Activated CD4-positive, alpha-beta memory T cell treated with anti-CD3 and anti-CD28 coated beads for 36 hours (primary cell): ENCODE results near the gene IP6K3. TPM values are rescaled to one million over a fixed set of nuclear protein-coding genes. Genes with fewer than 3 reads are reported as not detected.

ENCODE experiments used
- CTCF ChIA-PET: fragments of 350-600 bp; sonication (Branson Sonifier 250); formaldehyde crosslinking; loops from one replicate; lab custom pipeline; 2021; ENCODE audit warnings: antibody characterized with exemption, inconsistent platforms; lab: Charles Lee
- POLR2A ChIA-PET: fragments of 350-600 bp; sonication (Branson Sonifier 250); formaldehyde crosslinking; loops from one replicate; lab custom pipeline; 2021; ENCODE audit warnings: antibody characterized with exemption; lab: Charles Lee
- DNase-seq: peaks from one replicate; pipeline ENCODE4 v3.0.0-alpha.2; 2020
- H3K27ac Mint-ChIP-seq: one replicate; pipeline ENCODE4 v1.8.0; 2021; ENCODE audit warnings: mixed read lengths
- H3K27me3 Mint-ChIP-seq: one replicate; pipeline ENCODE4 v1.8.0; 2021; ENCODE audit warnings: mixed read lengths
- H3K36me3 Mint-ChIP-seq: one replicate; pipeline ENCODE4 v1.8.0; 2021; ENCODE audit warnings: mixed read lengths
- H3K4me1 Mint-ChIP-seq: one replicate; pipeline ENCODE4 v1.8.0; 2021; ENCODE audit warnings: low read depth, mixed read lengths
- H3K4me3 Mint-ChIP-seq: one replicate; pipeline ENCODE4 v1.8.0; 2021; ENCODE audit warnings: mild to moderate bottlenecking, mixed read lengths
- H3K9me3 Mint-ChIP-seq: one replicate; pipeline ENCODE4 v1.8.0; 2021; ENCODE audit warnings: mixed read lengths
- intact Hi-C: fragments of 100-400 bp; cut with micrococcal nuclease; formaldehyde crosslinking; loops from one replicate; pipeline ENCODE4 v1.15.1; 2023
- total RNA-seq, 2 experiments: library from RNA; stranded (reverse); gene quantifications; one replicate each; pipeline ENCODE4 v1.2.3, GENCODE V29; 2021

Gene IP6K3
- total RNA-seq, 2 experiments from 2014 or later = not detected

GRCh38 chr6:33756211-33756954, 9.7 kb upstream of the IP6K3 start:
- no peak overlapping the region for H3K4me3 Mint-ChIP-seq
- no peak overlapping the region for H3K27ac Mint-ChIP-seq
- H3K27me3 Mint-ChIP-seq = no peaks in the 10 kb centered on the region
- H3K9me3 Mint-ChIP-seq = no peaks in the 10 kb centered on the region
- H3K36me3 Mint-ChIP-seq = no peaks in the 10 kb centered on the region
- CTCF ChIA-PET = no interaction called here
- DNase-seq = no peak
- POLR2A ChIA-PET = no interaction called here
- intact Hi-C loops = no loop called here
- no peaks in the 10 kb centered on the region for H3K4me1 Mint-ChIP-seq

- no peaks in the 10 kb centered on the region for H3K4me1 Mint-ChIP-seq
- DNase-seq = no peak
- intact Hi-C loops = no loop called here
- no peaks in the 10 kb centered on the region for H3K27me3 Mint-ChIP-seq
- POLR2A ChIA-PET = no interaction called here
- H3K4me3 Mint-ChIP-seq = no peak overlapping the region
- no peaks in the 10 kb centered on the region for H3K36me3 Mint-ChIP-seq
- CTCF ChIA-PET = no interaction called here
- no peak overlapping the region for H3K27ac Mint-ChIP-seq
- no peaks in the 10 kb centered on the region for H3K9me3 Mint-ChIP-seq
Observed at GRCh38 chr6:33755070-33755869, 8.6 kb upstream of the IP6K3 start.

GRCh38 chr6:33754222-33754621, 7.5 kb upstream of the IP6K3 start:
- no peaks in the 10 kb centered on the region for H3K27me3 Mint-ChIP-seq
- H3K36me3 Mint-ChIP-seq = no peaks in the 10 kb centered on the region
- POLR2A ChIA-PET = no interaction called here
- no peaks in the 10 kb centered on the region for H3K4me1 Mint-ChIP-seq
- H3K9me3 Mint-ChIP-seq = no peaks in the 10 kb centered on the region
- CTCF ChIA-PET = interaction anchor here (1.2 kb wide), 1 partner anchor 15 kb away, joined by 3 read pairs; no protein-coding TSS in a partner anchor
- DNase-seq = no peak
- no peak overlapping the region for H3K4me3 Mint-ChIP-seq
- H3K27ac Mint-ChIP-seq = no peak overlapping the region
- intact Hi-C loops = no loop called here

- Mint-ChIP-seq H3K4me3 (no peak overlapping the region), H3K4me1 (no peaks in the 10 kb centered on the region), H3K27me3 (no peaks in the 10 kb centered on the region), H3K9me3 (no peaks in the 10 kb centered on the region), H3K36me3 (no peaks in the 10 kb centered on the region), H3K27ac (no peak overlapping the region)
- ChIA-PET CTCF (no interaction called here), POLR2A (no interaction called here)
- intact Hi-C loops = no loop called here
- DNase-seq = no peak
Observed at GRCh38 chr6:33752646-33753015, 5.9 kb upstream of the IP6K3 start.

- no peak overlapping the region for H3K4me3 Mint-ChIP-seq
- no peak for DNase-seq
- H3K4me1 Mint-ChIP-seq = no peaks in the 10 kb centered on the region
- ChIA-PET POLR2A (no interaction called here), CTCF (no interaction called here)
- H3K9me3 Mint-ChIP-seq = no peaks in the 10 kb centered on the region
- H3K36me3 Mint-ChIP-seq = no peaks in the 10 kb centered on the region
- intact Hi-C loops = no loop called here
- H3K27me3 Mint-ChIP-seq = no peaks in the 10 kb centered on the region
- H3K27ac Mint-ChIP-seq = no peak overlapping the region
Observed at GRCh38 chr6:33751771-33752645, 5.3 kb upstream of the IP6K3 start.

GRCh38 chr6:33750244-33750991, 3.7 kb upstream of the IP6K3 start:
- H3K4me3 Mint-ChIP-seq = no peak overlapping the region
- H3K4me1 Mint-ChIP-seq = no peaks in the 10 kb centered on the region
- H3K9me3 Mint-ChIP-seq = no peaks in the 10 kb centered on the region
- H3K27me3 Mint-ChIP-seq = no peaks in the 10 kb centered on the region
- ChIA-PET CTCF (interaction anchor here (0.7 to 1.0 kb wide), 2 partner anchors 21 to 50 kb away, joined by 3 to 4 read pairs; no protein-coding TSS in a partner anchor), POLR2A (no interaction called here)
- no peak overlapping the region for H3K27ac Mint-ChIP-seq
- intact Hi-C loops = no loop called here
- H3K36me3 Mint-ChIP-seq = no peaks in the 10 kb centered on the region
- DNase-seq = no peak

- intact Hi-C loops = no loop called here
- Mint-ChIP-seq H3K4me1 (no peaks in the 10 kb centered on the region), H3K4me3 (no peak overlapping the region), H3K27me3 (no peaks in the 10 kb centered on the region), H3K27ac (no peak overlapping the region), H3K9me3 (no peaks in the 10 kb centered on the region), H3K36me3 (no peaks in the 10 kb centered on the region)
- no peak for DNase-seq
- ChIA-PET CTCF (interaction anchor here (0.7 kb wide), 1 partner anchor 22 kb away, joined by 4 read pairs; no protein-coding TSS in a partner anchor), POLR2A (no interaction called here)
Observed at GRCh38 chr6:33749401-33749800, 2.7 kb upstream of the IP6K3 start.

GRCh38 chr6:33748841-33749240, 2.1 kb upstream of the IP6K3 start:
- POLR2A ChIA-PET = no interaction called here
- CTCF ChIA-PET = no interaction called here
- intact Hi-C loops = no loop called here

GRCh38 chr6:33747823-33748222, 1.1 kb upstream of the IP6K3 start:
- no peaks in the 10 kb centered on the region for H3K9me3 Mint-ChIP-seq
- intact Hi-C loops = no loop called here
- H3K4me1 Mint-ChIP-seq = peaks cover 2% of the 10 kb centered on the region

More at GRCh38 chr6:33748841-33749240, 2.1 kb upstream of the IP6K3 start:
- Mint-ChIP-seq H3K27me3 (peaks cover 4% of the 10 kb centered on the region), H3K36me3 (no peaks in the 10 kb centered on the region), H3K4me3 (no peak overlapping the region), H3K27ac (no peak overlapping the region), H3K9me3 (no peaks in the 10 kb centered on the region), H3K4me1 (peaks cover 2% of the 10 kb centered on the region)
- no peak for DNase-seq

GRCh38 chr6:33746036-33746600, 587 bp downstream of the IP6K3 start:
- H3K9me3 Mint-ChIP-seq = no peaks in the 10 kb centered on the region
- H3K36me3 Mint-ChIP-seq = no peaks in the 10 kb centered on the region
- peaks cover 7% of the 10 kb centered on the region for H3K27me3 Mint-ChIP-seq
- peaks cover 2% of the 10 kb centered on the region for H3K4me1 Mint-ChIP-seq
- ChIA-PET POLR2A (no interaction called here), CTCF (interaction anchor here (0.7 to 4.8 kb wide), 6 partner anchors 13 to 410 kb away, joined by 3 to 39 read pairs (median 5); no protein-coding TSS in a partner anchor)
- DNase-seq = no peak
- no peak overlapping the region for H3K4me3 Mint-ChIP-seq
- intact Hi-C loops = no loop called here
- no peak overlapping the region for H3K27ac Mint-ChIP-seq

More at GRCh38 chr6:33747823-33748222, 1.1 kb upstream of the IP6K3 start:
- ChIA-PET POLR2A (no interaction called here), CTCF (interaction anchor here (1.3 kb wide), 1 partner anchor 36 kb away, joined by 4 read pairs; the partner anchor contains the start of gene UQCC2)
- H3K4me3 Mint-ChIP-seq = no peak overlapping the region
- H3K27ac Mint-ChIP-seq = no peak overlapping the region
- DNase-seq = no peak
- no peaks in the 10 kb centered on the region for H3K36me3 Mint-ChIP-seq
- H3K27me3 Mint-ChIP-seq = peaks cover 4% of the 10 kb centered on the region

- intact Hi-C loops = no loop called here
- Mint-ChIP-seq H3K27me3 (peaks cover 7% of the 10 kb centered on the region), H3K4me1 (peaks cover 2% of the 10 kb centered on the region), H3K36me3 (no peaks in the 10 kb centered on the region), H3K9me3 (no peaks in the 10 kb centered on the region), H3K27ac (no peak overlapping the region), H3K4me3 (no peak overlapping the region)
- CTCF ChIA-PET = interaction anchor here (0.7 to 4.8 kb wide), 6 partner anchors 14 to 410 kb away, joined by 3 to 39 read pairs (median 5); no protein-coding TSS in a partner anchor
- POLR2A ChIA-PET = no interaction called here
- no peak for DNase-seq
Observed at GRCh38 chr6:33745548-33745947, 1.2 kb downstream of the IP6K3 start.
